ENCODE results near the gene RAB11FIP4.

RAB11FIP4 gene

GRCh38 chr17:31461227-31461810 lies 69.8 kb downstream of the RAB11FIP4 start:
- no peak for DNase-seq

GRCh38 chr17:31462261-31462660 lies 70.8 kb downstream of the RAB11FIP4 start:
- no peak for DNase-seq

- peak; percentile 54 for DNase-seq
These were observed 74.8 kb downstream of the RAB11FIP4 start for GRCh38 chr17:31466096-31466760.

- no peak for DNase-seq
These were observed 76.2 kb downstream of the RAB11FIP4 start for GRCh38 chr17:31467502-31468256.

- DNase-seq = no peak
These were observed 78.5 kb downstream of the RAB11FIP4 start for GRCh38 chr17:31469959-31470358.

GRCh38 chr17:31470592-31470991 lies 79.1 kb downstream of the RAB11FIP4 start:
- no peak for DNase-seq

- peak; percentile 91 for DNase-seq
These were observed 80.7 kb downstream of the RAB11FIP4 start for GRCh38 chr17:31472137-31472536.

GRCh38 chr17:31475378-31476162 lies 84.1 kb downstream of the RAB11FIP4 start:
- DNase-seq = no peak

GRCh38 chr17:31476525-31477416 lies 85.3 kb downstream of the RAB11FIP4 start:
- no peak for DNase-seq

- DNase-seq = no peak
These were observed 86.1 kb downstream of the RAB11FIP4 start for GRCh38 chr17:31477417-31478055.

GRCh38 chr17:31479062-31479408 lies 87.6 kb downstream of the RAB11FIP4 start:
- no peak for DNase-seq

GRCh38 chr17:31479524-31479923 lies 88.0 kb downstream of the RAB11FIP4 start:
- no peak for DNase-seq

GRCh38 chr17:31480067-31480466 lies 88.6 kb downstream of the RAB11FIP4 start:
- no peak for DNase-seq

- no peak for DNase-seq
These were observed 89.7 kb downstream of the RAB11FIP4 start for GRCh38 chr17:31480904-31481782.

- no peak for DNase-seq
These were observed 90.3 kb downstream of the RAB11FIP4 start for GRCh38 chr17:31481783-31482081.

GRCh38 chr17:31484821-31485220 lies 93.3 kb downstream of the RAB11FIP4 start:
- no peak for DNase-seq

GRCh38 chr17:31486351-31487062 lies 95.0 kb downstream of the RAB11FIP4 start:
- peak; percentile 57 for DNase-seq

GRCh38 chr17:31487063-31487647 lies 95.7 kb downstream of the RAB11FIP4 start:
- DNase-seq = peak; percentile 42

GRCh38 chr17:31487648-31488263 lies 96.3 kb downstream of the RAB11FIP4 start:
- DNase-seq = peak; percentile 99
